ENCODE measurements around the gene CDC42BPA.

DNA sequence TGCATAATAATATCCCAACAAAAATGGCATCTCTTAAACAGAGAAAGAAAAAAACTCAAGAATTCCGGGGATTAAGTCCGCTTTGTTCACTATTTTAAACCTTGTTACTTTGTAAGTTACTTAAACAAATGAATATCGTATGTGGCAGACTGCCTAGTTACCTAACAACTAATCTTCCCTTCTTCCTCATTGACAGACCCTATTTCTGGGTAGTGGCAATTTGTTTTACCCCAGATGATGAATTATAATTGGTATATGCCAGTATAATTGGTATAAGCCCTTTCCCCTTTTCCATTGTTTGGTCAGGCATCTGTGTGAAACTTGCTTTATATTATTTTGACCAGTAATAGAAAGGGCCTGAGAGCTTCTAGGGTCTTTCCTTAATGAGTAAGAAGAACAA lies 52.4 kb downstream of the CDC42BPA start:
- TF ChIP-seq, protein P1, sequence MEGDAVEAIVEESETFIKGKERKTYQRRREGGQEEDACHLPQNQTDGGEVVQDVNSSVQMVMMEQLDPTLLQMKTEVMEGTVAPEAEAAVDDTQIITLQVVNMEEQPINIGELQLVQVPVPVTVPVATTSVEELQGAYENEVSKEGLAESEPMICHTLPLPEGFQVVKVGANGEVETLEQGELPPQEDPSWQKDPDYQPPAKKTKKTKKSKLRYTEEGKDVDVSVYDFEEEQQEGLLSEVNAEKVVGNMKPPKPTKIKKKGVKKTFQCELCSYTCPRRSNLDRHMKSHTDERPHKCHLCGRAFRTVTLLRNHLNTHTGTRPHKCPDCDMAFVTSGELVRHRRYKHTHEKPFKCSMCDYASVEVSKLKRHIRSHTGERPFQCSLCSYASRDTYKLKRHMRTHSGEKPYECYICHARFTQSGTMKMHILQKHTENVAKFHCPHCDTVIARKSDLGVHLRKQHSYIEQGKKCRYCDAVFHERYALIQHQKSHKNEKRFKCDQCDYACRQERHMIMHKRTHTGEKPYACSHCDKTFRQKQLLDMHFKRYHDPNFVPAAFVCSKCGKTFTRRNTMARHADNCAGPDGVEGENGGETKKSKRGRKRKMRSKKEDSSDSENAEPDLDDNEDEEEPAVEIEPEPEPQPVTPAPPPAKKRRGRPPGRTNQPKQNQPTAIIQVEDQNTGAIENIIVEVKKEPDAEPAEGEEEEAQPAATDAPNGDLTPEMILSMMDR (IDR thresholded peaks at IDR 0.05; ENCODE audit: borderline replicate concordance, extremely low read depth, low read length, poor library complexity, severe bottlenecking) = no peak
- no peak for TF ChIP-seq EZH2 (IDR thresholded peaks at IDR 0.05; ENCODE audit: borderline replicate concordance, low read depth, low read length, severe bottlenecking)
